SIG-M5 treated with dmso at 0.1 percent for 504 hours (cell line): ENCODE measurements around the gene CDNF.
"Not testable (repeated sequence)": the region's sequence is repeated elsewhere in the genome, so short reads cannot be mapped to it uniquely, and the experiment has no call there.

Experiments
- DNase-seq: peaks from one replicate; lab custom pipeline; 2025; ENCODE audit not compliant: unreplicated experiment; lab: John Stamatoyannopoulos, UW

Gene CDNF

GRCh38 chr10:14839305-14839695, 1.5 kb upstream of the CDNF start:
- no peak for DNase-seq

GRCh38 chr10:14838582-14839304, 906 bp upstream of the CDNF start:
- DNase-seq = peak; percentile 7

- no peak for DNase-seq
These were observed 657 bp downstream of the CDNF start for GRCh38 chr10:14837003-14837756.

GRCh38 chr10:14836208-14836607, 1.6 kb downstream of the CDNF start:
- DNase-seq = no peak

- no peak for DNase-seq
These were observed 4.7 kb downstream of the CDNF start for GRCh38 chr10:14833106-14833505.

GRCh38 chr10:14826076-14826829, 11.6 kb downstream of the CDNF start:
- DNase-seq = peak; percentile 37

- no peak for DNase-seq
These were observed 13.9 kb downstream of the CDNF start for GRCh38 chr10:14823966-14824365.

- DNase-seq = peak; percentile 57
These were observed 14.7 kb downstream of the CDNF start for GRCh38 chr10:14822879-14823755.

GRCh38 chr10:14821635-14822375, 16.0 kb downstream of the CDNF start:
- DNase-seq = no peak

GRCh38 chr10:14820775-14821154, 17.1 kb downstream of the CDNF start:
- no peak for DNase-seq

- no peak for DNase-seq
These were observed 17.6 kb downstream of the CDNF start for GRCh38 chr10:14820010-14820774.

GRCh38 chr10:14816717-14817116, 21.1 kb downstream of the CDNF start:
- not testable (repeated sequence) for DNase-seq

GRCh38 chr10:14815681-14816080, 22.2 kb downstream of the CDNF start:
- no peak for DNase-seq

GRCh38 chr10:14812271-14812670, 25.6 kb downstream of the CDNF start:
- DNase-seq = no peak

GRCh38 chr10:14810969-14811953, 26.6 kb downstream of the CDNF start:
- no peak for DNase-seq

GRCh38 chr10:14806318-14806717, 31.5 kb downstream of the CDNF start:
- no peak for DNase-seq

GRCh38 chr10:14803827-14804226, 34.0 kb downstream of the CDNF start:
- DNase-seq = no peak

- DNase-seq = no peak
These were observed 36.1 kb downstream of the CDNF start for GRCh38 chr10:14801723-14802122.
